ENCODE results near the gene FZD1. TPM values are rescaled to one million over a fixed set of nuclear protein-coding genes. Genes with fewer than 3 reads are reported as not detected.
"Not testable (repeated sequence)": the region's sequence is repeated elsewhere in the genome, so short reads cannot be mapped to it uniquely, and the experiment has no call there.

The FZD1 gene
- total RNA-seq, 1 donor from 2014 or later, result 0.55 TPM

DNA sequence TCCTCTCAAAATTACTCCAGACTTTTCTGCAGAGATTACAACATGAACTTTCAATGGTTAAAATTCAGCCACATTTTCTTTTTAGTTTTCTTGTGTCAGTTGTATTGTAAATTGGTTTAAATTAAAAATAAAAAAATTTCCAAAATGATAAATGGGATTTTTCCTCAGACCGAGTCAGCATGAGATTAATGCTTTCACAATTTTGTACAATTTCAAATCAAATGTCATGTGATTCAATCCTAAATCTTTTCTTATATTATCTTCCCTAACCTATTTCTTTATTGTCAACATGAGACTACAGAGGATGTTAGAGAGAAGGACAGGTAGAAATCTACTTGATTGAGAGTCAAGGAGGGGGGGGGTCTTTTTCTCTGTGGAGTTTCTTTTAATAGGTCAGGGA, 33.7 kb downstream of the FZD1 start:
- intact Hi-C loops (cut with micrococcal nuclease), result no loop called here
- peaks cover 14% of the 10 kb centered on the region for H3K27me3 Mint-ChIP-seq
- H3K4me3 Mint-ChIP-seq, result no peak overlapping the region
- POLR2A ChIA-PET, result no interaction called here
- TF ChIP-seq, protein P1, sequence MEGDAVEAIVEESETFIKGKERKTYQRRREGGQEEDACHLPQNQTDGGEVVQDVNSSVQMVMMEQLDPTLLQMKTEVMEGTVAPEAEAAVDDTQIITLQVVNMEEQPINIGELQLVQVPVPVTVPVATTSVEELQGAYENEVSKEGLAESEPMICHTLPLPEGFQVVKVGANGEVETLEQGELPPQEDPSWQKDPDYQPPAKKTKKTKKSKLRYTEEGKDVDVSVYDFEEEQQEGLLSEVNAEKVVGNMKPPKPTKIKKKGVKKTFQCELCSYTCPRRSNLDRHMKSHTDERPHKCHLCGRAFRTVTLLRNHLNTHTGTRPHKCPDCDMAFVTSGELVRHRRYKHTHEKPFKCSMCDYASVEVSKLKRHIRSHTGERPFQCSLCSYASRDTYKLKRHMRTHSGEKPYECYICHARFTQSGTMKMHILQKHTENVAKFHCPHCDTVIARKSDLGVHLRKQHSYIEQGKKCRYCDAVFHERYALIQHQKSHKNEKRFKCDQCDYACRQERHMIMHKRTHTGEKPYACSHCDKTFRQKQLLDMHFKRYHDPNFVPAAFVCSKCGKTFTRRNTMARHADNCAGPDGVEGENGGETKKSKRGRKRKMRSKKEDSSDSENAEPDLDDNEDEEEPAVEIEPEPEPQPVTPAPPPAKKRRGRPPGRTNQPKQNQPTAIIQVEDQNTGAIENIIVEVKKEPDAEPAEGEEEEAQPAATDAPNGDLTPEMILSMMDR (IDR thresholded peaks at IDR 0.05), result no peak
- no peaks in the 10 kb centered on the region for H3K4me1 Mint-ChIP-seq
- CTCF ChIA-PET, result no interaction called here
- DNase-seq (no peak), ATAC-seq (ENCODE audit: low read depth) (no peak)
- H3K27ac Mint-ChIP-seq, result no peak overlapping the region
- no peaks in the 10 kb centered on the region for H3K36me3 Mint-ChIP-seq (ENCODE audit: low read depth)
- no peaks in the 10 kb centered on the region for H3K9me3 Mint-ChIP-seq

DNA sequence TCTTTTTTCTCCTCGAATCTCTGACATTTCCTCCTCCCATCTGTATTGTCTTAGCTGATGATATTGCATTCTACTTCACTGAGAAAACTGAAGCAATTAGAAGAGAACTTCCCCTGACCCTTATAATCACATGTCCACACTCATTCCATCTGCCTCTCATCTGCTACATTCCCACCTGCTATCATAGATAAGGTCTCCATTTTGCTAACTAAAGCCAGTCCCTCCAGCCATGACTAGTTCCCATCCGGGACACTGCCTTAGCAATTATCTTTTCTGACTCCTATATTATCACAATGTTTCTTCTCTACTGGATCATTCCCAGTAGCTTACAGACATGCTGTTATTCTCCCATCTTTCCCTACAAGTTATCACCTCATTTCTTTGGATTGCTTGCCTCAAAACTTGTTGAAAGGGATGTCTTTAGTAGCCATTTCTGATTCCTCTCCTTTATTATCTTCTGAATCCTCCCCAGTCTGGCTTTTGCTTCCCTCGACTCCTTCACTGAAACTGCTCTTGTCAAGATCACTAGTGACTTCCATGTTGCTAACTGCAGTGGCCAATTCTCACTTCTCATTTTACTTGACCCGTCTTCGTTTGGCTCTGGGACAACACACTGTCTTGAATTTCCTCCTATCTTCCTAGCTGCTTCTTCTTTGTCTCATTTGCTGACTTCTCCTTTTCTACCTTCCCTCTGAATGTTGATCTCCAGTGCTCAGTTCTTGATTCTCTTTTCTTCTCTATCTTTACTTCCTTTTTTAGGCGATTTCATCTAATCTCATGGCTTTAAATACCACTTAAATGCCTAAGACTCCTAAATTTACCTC, 35.9 kb downstream of the FZD1 start:
- no peak overlapping the region for H3K4me3 Mint-ChIP-seq
- H3K4me1 Mint-ChIP-seq, result no peaks in the 10 kb centered on the region
- DNase-seq (no peak), ATAC-seq (ENCODE audit: low read depth) (no peak)
- POLR2A ChIA-PET, result interaction anchor here (0.6 kb wide), 1 partner anchor 12 kb away, joined by 4 read pairs; no protein-coding TSS in a partner anchor
- CTCF ChIA-PET, result interaction anchor here (0.5 kb wide), 1 partner anchor 418 kb away, joined by 3 read pairs; no protein-coding TSS in a partner anchor
- H3K27me3 Mint-ChIP-seq, result peaks cover 5% of the 10 kb centered on the region
- intact Hi-C loops (cut with micrococcal nuclease), result no loop called here
- H3K36me3 Mint-ChIP-seq (ENCODE audit: low read depth), result no peaks in the 10 kb centered on the region
- no peaks in the 10 kb centered on the region for H3K9me3 Mint-ChIP-seq
- TF ChIP-seq, protein P1 (IDR thresholded peaks at IDR 0.05), result no peak
- no peak overlapping the region for H3K27ac Mint-ChIP-seq

DNA sequence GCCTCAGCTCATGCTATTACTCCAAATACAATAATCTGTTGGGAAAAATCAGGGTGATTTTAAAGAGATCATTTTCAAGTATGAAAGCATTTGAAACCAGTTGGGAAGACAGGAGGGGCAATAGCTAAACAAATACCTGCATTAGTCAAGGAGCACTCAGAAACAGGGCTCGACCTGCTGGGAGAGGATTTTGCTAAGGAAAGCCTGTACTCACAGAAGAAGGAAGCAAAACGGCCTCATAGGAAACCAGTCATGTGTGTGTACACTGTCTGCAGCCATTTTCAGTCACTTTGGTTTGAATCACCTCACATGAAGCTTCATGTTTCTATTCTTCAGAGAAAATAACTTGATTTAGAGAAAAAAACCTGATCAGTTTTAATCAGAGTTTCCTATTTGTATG, 38.6 kb downstream of the FZD1 start:
- H3K4me3 Mint-ChIP-seq, result no peak overlapping the region
- H3K4me1 Mint-ChIP-seq, result no peaks in the 10 kb centered on the region
- H3K36me3 Mint-ChIP-seq (ENCODE audit: low read depth), result no peaks in the 10 kb centered on the region
- CTCF ChIA-PET, result no interaction called here
- no peak for DNase-seq
- H3K9me3 Mint-ChIP-seq, result no peaks in the 10 kb centered on the region
- POLR2A ChIA-PET, result no interaction called here
- intact Hi-C loops (cut with micrococcal nuclease), result no loop called here
- no peak overlapping the region for H3K27ac Mint-ChIP-seq
- no peaks in the 10 kb centered on the region for H3K27me3 Mint-ChIP-seq
- ATAC-seq (ENCODE audit: low read depth), result no peak
- TF ChIP-seq, protein P1 (IDR thresholded peaks at IDR 0.05), result no peak

DNA sequence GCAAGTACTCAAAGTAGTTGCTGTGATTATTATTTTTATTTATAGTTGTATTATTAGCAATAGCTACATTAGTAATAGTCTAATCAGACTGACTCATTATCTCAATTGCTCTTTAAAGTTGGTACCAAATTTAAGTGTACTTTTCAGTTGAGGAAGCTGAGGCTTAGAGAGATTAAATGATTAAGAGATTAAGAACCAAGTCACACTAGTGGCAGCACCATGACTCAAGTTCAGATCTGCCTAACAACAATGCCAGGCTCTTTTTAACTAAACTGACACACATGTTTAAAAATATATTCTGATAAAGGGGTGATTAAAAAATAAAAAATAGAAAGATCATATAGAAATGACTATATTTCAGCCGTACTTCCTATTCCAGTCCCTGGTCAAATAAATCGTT, 42.0 kb downstream of the FZD1 start:
- CTCF ChIA-PET, result no interaction called here
- no peak overlapping the region for H3K4me3 Mint-ChIP-seq

DNA sequence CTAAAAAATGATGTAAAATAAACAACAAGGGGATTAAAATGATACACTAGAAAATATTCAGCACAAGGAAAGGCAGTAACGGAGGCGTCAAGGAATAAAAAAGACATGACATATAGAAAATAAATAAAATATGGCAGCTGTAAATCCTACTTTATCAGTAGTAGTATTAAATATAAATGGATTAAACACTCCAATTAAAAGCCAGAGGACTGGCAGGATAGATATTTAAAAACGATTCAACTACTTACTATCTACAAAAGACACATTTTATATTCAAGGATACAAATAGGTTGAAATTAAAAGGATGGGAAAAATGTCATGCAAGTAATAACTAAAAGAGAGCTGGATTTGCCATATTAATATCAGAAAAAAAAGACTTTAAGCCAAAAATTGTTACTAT, 43.2 kb downstream of the FZD1 start:
- Mint-ChIP-seq H3K27ac (no peak overlapping the region), H3K9me3 (no peaks in the 10 kb centered on the region), H3K4me1 (peaks cover 2% of the 10 kb centered on the region), H3K36me3 (ENCODE audit: low read depth) (no peaks in the 10 kb centered on the region), H3K4me3 (no peak overlapping the region), H3K27me3 (no peaks in the 10 kb centered on the region)
- intact Hi-C loops (cut with micrococcal nuclease), result no loop called here
- ChIA-PET POLR2A (no interaction called here), CTCF (no interaction called here)
- TF ChIP-seq, protein P1 (IDR thresholded peaks at IDR 0.05), result no peak
- ATAC-seq (ENCODE audit: low read depth) (no peak), DNase-seq (no peak)

More for the DNA sequence above, 42.0 kb downstream of the FZD1 start:
- intact Hi-C loops (cut with micrococcal nuclease), result no loop called here
- DNase-seq (no peak), ATAC-seq (ENCODE audit: low read depth) (no peak)
- Mint-ChIP-seq H3K9me3 (no peaks in the 10 kb centered on the region), H3K36me3 (ENCODE audit: low read depth) (no peaks in the 10 kb centered on the region), H3K27me3 (no peaks in the 10 kb centered on the region), H3K4me1 (peaks cover 2% of the 10 kb centered on the region), H3K27ac (no peak overlapping the region)
- TF ChIP-seq, protein P1 (IDR thresholded peaks at IDR 0.05), result no peak
- POLR2A ChIA-PET, result no interaction called here

DNA sequence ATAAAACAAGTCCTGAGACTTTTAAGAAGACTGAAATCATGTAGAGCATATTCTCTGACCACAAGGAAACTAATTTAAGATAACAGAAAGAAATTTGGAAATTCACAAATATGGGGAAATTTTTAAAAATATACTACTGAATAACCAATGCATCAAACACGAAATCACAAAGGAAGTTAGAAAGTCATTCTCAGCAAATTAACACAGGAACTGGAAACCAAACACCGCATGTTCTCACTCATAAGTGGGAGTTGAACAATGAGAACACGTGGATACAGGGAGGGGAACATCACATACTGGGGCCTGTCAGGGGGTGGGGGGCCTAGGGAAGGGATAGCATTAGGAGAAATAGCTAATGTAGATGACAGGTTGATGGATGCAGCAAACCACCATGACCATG, 44.0 kb downstream of the FZD1 start:
- H3K4me3 Mint-ChIP-seq; H3K9me3 Mint-ChIP-seq; POLR2A ChIA-PET; H3K4me1 Mint-ChIP-seq; H3K27ac Mint-ChIP-seq; intact Hi-C loops (cut with micrococcal nuclease); H3K36me3 Mint-ChIP-seq (ENCODE audit: low read depth); ATAC-seq (ENCODE audit: low read depth); DNase-seq; CTCF ChIA-PET; H3K27me3 Mint-ChIP-seq: not testable (repeated sequence)
